ENCODE data around the gene SCYGR2.

GRCh38 chr2:227562581-227562980 lies 36.1 kb upstream of the SCYGR2 start:
- TF ChIP-seq POLR2AphosphoS5 (IDR thresholded peaks at IDR 0.05), result no peak
- no peak for TF ChIP-seq POLR2A (IDR thresholded peaks at IDR 0.05)
- no peak for TF ChIP-seq CTCF (IDR thresholded peaks at IDR 0.05)

Data from prostate gland (tissue), 2 donors.